ENCODE measurements around the gene BACE2.

- no peak for TF ChIP-seq CTCF (IDR thresholded peaks at IDR 0.05; ENCODE audit: insufficient read depth, low read length, poor library complexity, severe bottlenecking)
- TF ChIP-seq EZH2phosphoT487 (conservative IDR thresholded peaks at IDR 0.05; ENCODE audit: low read length), result no peak
Measured at GRCh38 chr21:41147979-41148355, 20.0 kb upstream of the BACE2 start.
